ENCODE measurements around the gene JAML.

Gene JAML

GRCh38 chr11:118171269-118172062 lies 53.3 kb downstream of the JAML start:
- in situ Hi-C loops (cut with MboI; ENCODE audit: low sequenced_read_pairs) = no loop called here

DNA sequence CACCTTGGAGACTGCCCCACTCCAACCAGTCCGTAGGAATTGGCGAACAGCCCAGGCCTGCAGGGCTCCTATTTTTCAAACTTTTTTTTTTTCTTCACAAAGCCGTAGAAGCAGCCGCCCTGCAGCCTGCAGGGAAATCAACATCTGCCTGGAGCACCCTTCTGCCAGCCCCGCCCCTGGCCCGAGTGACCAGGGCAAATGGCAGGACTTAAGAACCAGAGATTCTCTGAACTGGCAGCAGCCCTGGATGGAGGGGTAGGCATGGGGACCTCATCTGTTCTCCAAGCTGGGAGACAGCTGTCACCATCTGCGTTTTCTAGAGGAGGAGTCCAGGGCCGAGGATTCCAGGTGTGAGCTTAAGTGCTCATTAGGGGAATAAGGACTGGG lies 53.9 kb downstream of the JAML start:
- in situ Hi-C loops (cut with MboI; ENCODE audit: low sequenced_read_pairs) = no loop called here

DNA sequence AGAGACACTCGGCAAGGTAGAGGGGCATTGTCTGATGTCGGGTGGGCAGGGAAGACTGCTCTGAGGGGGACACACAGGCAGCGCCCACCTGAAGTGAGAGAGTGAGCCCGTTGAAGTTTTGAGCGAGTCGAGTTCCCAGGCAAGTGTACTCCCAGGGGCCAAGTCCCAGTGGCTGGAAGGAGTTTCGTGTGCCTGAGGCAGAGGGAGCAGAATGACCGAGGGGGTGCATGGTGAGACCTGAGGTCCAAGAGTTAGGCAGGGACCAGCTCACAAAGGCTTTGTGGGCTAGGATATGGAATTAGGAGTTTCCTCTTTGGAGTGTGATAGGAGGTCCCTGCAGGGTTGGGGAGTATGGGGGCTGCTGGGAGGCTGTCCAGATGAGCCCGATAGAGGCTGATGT lies 54.6 kb downstream of the JAML start:
- in situ Hi-C loops (cut with MboI; ENCODE audit: low sequenced_read_pairs) = no loop called here

- in situ Hi-C loops (cut with MboI; ENCODE audit: low sequenced_read_pairs) = no loop called here
Measured at GRCh38 chr11:118169300-118170140, 55.3 kb downstream of the JAML start.

- in situ Hi-C loops (cut with MboI; ENCODE audit: low sequenced_read_pairs) = no loop called here
Measured at GRCh38 chr11:118168751-118169150, 56.1 kb downstream of the JAML start.

GRCh38 chr11:118168316-118168715 lies 56.5 kb downstream of the JAML start:
- in situ Hi-C loops (cut with MboI; ENCODE audit: low sequenced_read_pairs) = no loop called here

GRCh38 chr11:118167906-118168305 lies 56.9 kb downstream of the JAML start:
- in situ Hi-C loops (cut with MboI; ENCODE audit: low sequenced_read_pairs) = no loop called here

DNA sequence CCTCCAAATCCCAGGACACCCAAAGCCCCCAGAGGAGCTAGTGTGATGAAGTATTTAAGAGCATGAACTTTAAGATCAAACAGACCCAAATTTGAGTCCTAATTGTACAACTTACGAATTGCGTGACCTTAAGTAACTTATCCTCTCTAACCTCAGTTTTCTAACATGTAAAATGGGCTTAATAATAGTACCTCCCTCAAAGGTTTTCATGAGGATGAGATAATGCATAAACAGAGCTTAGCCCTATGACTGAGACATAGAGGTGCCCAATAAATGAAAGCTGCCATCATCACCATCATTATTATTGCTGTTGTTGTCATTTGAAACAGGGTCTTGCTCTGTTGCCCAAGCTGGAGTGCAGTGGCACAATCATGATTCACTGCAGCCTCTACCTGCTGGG lies 57.6 kb downstream of the JAML start:
- in situ Hi-C loops (cut with MboI; ENCODE audit: low sequenced_read_pairs) = no loop called here

DNA sequence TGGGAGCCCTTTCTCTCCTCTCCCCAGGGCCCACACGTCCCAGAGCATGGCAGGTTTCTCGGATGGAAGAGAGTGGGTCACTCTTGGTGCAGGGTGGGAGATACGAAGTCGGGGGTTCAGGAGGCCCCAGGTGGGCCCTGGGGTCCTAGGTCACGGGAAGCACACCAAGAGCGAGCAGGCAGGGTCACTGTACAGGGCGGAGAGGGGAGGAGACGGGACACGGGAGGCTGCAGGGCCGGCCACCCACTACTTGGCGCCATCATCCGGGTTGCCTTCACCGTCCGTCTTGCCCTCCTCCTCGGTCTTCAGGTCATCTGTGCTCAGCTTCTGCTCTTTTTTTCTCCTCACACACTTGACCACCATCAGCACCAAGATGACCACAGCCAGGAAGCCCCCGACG lies 58.2 kb downstream of the JAML start:
- in situ Hi-C loops (cut with MboI; ENCODE audit: low sequenced_read_pairs) = no loop called here

DNA sequence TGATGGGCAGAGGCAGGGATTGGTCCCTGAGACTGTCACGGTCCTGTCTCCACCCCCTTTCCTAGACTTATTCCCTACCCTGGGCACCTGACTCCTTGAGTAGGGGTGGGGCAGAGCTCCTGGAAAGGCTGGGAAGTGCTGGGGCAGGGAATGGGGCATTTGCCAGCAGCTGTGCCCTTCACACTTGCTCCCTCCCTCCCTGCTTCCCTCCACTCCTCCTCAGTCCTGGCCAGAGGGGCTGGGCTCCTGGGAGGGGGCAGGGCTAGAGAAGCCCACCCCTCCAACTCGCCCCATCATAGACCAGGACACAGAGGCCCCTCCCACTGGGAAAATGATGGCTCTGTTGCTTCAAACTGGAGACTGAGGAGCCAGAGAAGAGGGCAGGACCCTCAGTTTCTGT lies 59.9 kb downstream of the JAML start:
- in situ Hi-C loops (cut with MboI; ENCODE audit: low sequenced_read_pairs) = no loop called here

DNA sequence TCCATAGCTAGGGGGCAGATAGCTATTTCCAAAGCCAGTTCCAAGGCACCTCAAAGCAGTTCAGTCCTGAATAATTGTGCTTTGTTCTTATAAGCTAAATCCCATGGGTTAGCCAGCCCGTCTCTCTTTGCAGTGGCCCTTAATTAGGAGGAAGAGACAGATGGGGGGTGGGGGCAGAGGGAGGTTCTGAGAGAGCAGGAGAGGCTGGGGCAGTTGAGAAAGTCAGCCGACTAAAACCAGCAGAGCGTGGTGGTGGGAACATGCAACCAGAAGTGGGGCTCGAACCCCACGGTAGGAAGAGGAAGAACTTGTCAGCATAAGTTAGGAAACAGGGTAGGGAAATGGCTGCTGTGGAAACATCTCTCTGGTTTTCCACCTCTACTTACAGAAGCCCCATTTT lies 61.3 kb downstream of the JAML start:
- in situ Hi-C loops (cut with MboI; ENCODE audit: low sequenced_read_pairs) = no loop called here

DNA sequence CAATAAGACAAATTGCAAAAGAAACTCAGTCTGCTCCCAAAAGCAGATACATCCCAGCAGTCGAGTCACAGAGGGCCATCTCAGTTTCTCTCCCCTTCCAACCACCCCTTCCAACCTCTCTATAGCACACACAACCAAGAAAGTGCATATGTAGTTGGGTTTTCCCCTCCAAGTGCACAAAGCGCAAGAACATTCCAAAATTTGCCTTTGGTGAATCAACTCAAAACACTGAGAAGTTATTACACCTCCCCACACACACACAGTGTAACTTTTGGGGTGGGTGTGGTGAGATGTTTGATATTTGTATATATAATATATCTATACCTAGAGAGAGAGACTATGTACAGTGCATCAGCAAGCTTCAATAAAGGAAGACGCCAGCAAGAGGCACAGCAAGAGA lies 62.0 kb downstream of the JAML start:
- in situ Hi-C loops (cut with MboI; ENCODE audit: low sequenced_read_pairs) = no loop called here

- in situ Hi-C loops (cut with MboI; ENCODE audit: low sequenced_read_pairs) = no loop called here
Measured at GRCh38 chr11:118161786-118162185, 63.0 kb downstream of the JAML start.

- in situ Hi-C loops (cut with MboI; ENCODE audit: low sequenced_read_pairs) = no loop called here
Measured at GRCh38 chr11:118157186-118157895, 67.5 kb downstream of the JAML start.

DNA sequence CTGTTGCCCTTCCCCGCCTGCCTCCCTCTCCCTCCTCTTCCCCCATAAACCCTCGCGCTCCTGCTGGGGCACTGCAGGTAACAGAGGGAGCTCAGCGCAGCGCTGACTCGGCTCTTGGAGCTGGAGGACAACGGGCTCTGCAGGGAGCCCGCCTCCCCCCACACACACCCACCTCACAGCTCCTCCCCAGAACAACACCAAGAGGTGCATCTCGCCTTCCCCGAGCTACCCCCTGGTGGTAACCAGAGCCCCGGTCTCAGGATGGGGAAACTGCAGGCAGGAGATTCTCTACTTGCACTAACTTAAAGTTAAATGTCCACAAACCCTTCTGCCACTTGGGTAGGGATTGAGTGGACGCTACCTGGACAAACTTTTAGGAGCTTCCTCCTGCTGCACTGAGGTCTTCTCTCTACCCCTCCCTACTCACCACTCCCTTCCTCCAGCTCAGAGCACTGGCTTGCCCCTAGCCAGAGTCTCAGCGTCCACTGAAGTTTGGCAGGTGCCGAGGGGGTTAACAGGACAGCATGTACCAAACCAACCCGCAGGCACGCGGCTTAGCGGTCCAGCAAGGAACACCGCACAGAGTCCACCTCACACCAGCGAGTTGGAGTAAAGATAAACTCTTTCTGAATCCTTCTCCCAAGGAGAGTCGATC lies 68.2 kb downstream of the JAML start:
- in situ Hi-C loops (cut with MboI; ENCODE audit: low sequenced_read_pairs) = no loop called here

DNA sequence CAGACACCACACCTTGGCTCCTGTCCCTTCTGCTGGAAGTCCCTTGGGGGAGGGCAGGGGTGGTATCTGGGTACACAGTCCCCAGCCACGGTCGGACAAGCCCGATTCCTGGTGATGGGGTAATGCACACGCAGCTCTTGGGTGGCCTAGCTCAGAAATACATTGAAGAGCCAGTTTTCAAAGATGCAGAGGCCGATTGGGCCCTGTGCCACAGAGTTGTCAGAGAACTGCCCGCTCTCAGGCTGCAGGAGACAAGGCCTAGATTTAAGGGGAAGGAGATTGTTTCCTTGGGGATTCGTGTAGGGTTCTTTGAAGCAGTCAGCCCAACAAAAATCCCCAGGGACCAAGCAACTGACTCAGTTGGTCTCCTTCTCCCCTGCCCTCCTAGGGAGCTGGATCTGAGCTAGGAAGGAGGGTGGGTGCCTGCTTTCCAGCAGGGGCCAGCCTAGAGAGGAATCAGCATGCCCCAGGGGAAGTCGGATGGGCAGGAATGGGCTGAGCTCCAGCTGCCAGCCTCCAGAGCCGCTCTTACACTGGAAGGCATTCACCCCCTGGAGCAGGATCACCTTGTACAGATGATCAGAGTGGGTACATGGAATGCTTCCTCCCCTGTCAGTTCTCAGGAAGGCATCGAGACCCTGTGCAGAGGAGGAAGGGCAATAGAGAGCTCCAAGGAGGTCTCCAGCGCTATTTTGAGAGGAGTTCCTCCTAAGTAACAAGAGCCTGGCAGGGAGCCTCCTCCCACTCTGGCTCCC lies 68.9 kb downstream of the JAML start:
- in situ Hi-C loops (cut with MboI; ENCODE audit: low sequenced_read_pairs) = no loop called here

- in situ Hi-C loops (cut with MboI; ENCODE audit: low sequenced_read_pairs) = no loop called here
Measured at GRCh38 chr11:118154641-118155040, 70.2 kb downstream of the JAML start.

GRCh38 chr11:118153976-118154375 lies 70.8 kb downstream of the JAML start:
- in situ Hi-C loops (cut with MboI; ENCODE audit: low sequenced_read_pairs) = no loop called here

DNA sequence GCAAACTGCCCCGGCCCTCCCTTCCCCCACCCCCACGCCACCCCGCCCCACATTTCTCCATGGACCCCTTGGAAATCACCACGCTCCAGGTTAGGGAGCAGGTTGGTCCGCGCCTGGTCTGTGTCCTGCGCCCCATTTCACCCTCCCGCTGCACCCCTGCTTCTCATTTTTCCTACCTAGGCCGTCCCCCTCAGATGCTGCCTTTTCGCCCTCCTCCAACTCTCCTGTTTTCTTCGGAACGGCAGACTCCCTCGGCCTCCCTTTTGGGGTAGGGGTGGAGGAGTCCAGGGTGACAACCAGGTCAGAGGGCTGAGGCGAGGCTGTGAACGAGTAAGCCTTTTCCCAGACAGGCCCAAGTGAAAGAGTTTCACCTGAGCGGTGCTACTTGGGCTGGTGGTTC lies 71.3 kb downstream of the JAML start:
- in situ Hi-C loops (cut with MboI; ENCODE audit: low sequenced_read_pairs) = no loop called here

Data from HL-60/S4 treated with retinoic acid at 250 ng/mL for 4 days and 3 days (cell line).